Measurements from ENCODE around the gene RHOU. TPM values are rescaled to one million over a fixed set of nuclear protein-coding genes. Genes with fewer than 3 reads are reported as not detected.

Gene RHOU
- total and polyA plus RNA-seq, 2 donors, result 8.8 to 23.9 TPM

GRCh38 chr1:228794173-228794572, 58.9 kb downstream of the RHOU start:
- H3K9me3 ChIP-seq (ENCODE audit: control insufficient read depth in 2 of 2, insufficient read depth in 1 of 2, low read length in 1 of 2), result peaks cover 0 to 4% of the 10 kb centered on the region in 2 donors
- H3K36me3 ChIP-seq (ENCODE audit: control insufficient read depth in 2 of 2, insufficient read depth in 2 of 2, low read length in 1 of 2), result no peaks in the 10 kb centered on the region
- peak overlapping the region; percentile 13 to 74 for H3K27ac ChIP-seq (ENCODE audit: low read depth in 1 of 2, low read length in 1 of 2)
- no peaks in the 10 kb centered on the region for H3K27me3 ChIP-seq (ENCODE audit: control insufficient read depth in 2 of 2, insufficient read depth in 1 of 2, low read length in 1 of 2)
- no peak overlapping the region for H3K4me3 ChIP-seq (ENCODE audit: low read length in 2 of 2)
- H3K4me1 ChIP-seq (ENCODE audit: control insufficient read depth in 2 of 2, insufficient read depth in 2 of 2, low read length in 2 of 2), result peaks cover 41 to 87% of the 10 kb centered on the region in 2 donors
- WGBS, result 5% methylated on average over 1 of the region's 1 CpG
- peak in 4 of 9 donors; percentile 42 to 72 (median 46) for DNase-seq (ENCODE audit: low read depth in 6 of 9, low spot score in 9 of 9)

- Histone ChIP-seq H3K27me3 (ENCODE audit: control insufficient read depth in 2 of 2, insufficient read depth in 1 of 2, low read length in 1 of 2) (no peaks in the 10 kb centered on the region), H3K4me1 (ENCODE audit: control insufficient read depth in 2 of 2, insufficient read depth in 2 of 2, low read length in 2 of 2) (peaks cover 41 to 87% of the 10 kb centered on the region in 2 donors), H3K27ac (ENCODE audit: low read depth in 1 of 2, low read length in 1 of 2) (peak overlapping the region in 1 of 2 donors; percentile 74), H3K9me3 (ENCODE audit: control insufficient read depth in 2 of 2, insufficient read depth in 1 of 2, low read length in 1 of 2) (peaks cover 0 to 4% of the 10 kb centered on the region in 2 donors), H3K4me3 (ENCODE audit: low read length in 2 of 2) (no peak overlapping the region), H3K36me3 (ENCODE audit: control insufficient read depth in 2 of 2, insufficient read depth in 2 of 2, low read length in 1 of 2) (no peaks in the 10 kb centered on the region)
- DNase-seq (ENCODE audit: low read depth in 6 of 9, low spot score in 9 of 9), result no peak
- WGBS, result 83% methylated on average over 5 of the region's 5 CpGs
Observed at GRCh38 chr1:228794810-228795209, 59.5 kb downstream of the RHOU start.

GRCh38 chr1:228795596-228795995, 60.3 kb downstream of the RHOU start:
- 74% methylated on average over 4 of the region's 4 CpGs for WGBS
- Histone ChIP-seq H3K4me3 (ENCODE audit: low read length in 2 of 2) (no peak overlapping the region), H3K27ac (ENCODE audit: low read depth in 1 of 2, low read length in 1 of 2) (no peak overlapping the region)

More at GRCh38 chr1:228795596-228795995, 60.3 kb downstream of the RHOU start:
- peaks cover 41 to 80% of the 10 kb centered on the region in 2 donors for H3K4me1 ChIP-seq (ENCODE audit: control insufficient read depth in 2 of 2, insufficient read depth in 2 of 2, low read length in 2 of 2)
- peaks cover 0 to 4% of the 10 kb centered on the region in 2 donors for H3K9me3 ChIP-seq (ENCODE audit: control insufficient read depth in 2 of 2, insufficient read depth in 1 of 2, low read length in 1 of 2)
- no peaks in the 10 kb centered on the region for H3K27me3 ChIP-seq (ENCODE audit: control insufficient read depth in 2 of 2, insufficient read depth in 1 of 2, low read length in 1 of 2)
- DNase-seq (ENCODE audit: low read depth in 6 of 9, low spot score in 9 of 9), result no peak
- H3K36me3 ChIP-seq (ENCODE audit: control insufficient read depth in 2 of 2, insufficient read depth in 2 of 2, low read length in 1 of 2), result no peaks in the 10 kb centered on the region

Other genes starting within 250 kb of the RHOU start
- 22.2 TPM for gene RNF187, start 248.1 kb upstream of the RHOU start, total RNA-seq
- 30.0 TPM for gene RNF187, start 248.1 kb upstream of the RHOU start, polyA plus RNA-seq